ENCODE measurements around the gene LPIN3. TPM values are rescaled to one million over a fixed set of nuclear protein-coding genes. Genes with fewer than 3 reads are reported as not detected.
A peak's percentile ranks its signal among the peaks of the same experiment; 100 is the strongest.

The LPIN3 gene
- total RNA-seq, 1 experiment from 2014 or later, result 3.8 TPM

DNA sequence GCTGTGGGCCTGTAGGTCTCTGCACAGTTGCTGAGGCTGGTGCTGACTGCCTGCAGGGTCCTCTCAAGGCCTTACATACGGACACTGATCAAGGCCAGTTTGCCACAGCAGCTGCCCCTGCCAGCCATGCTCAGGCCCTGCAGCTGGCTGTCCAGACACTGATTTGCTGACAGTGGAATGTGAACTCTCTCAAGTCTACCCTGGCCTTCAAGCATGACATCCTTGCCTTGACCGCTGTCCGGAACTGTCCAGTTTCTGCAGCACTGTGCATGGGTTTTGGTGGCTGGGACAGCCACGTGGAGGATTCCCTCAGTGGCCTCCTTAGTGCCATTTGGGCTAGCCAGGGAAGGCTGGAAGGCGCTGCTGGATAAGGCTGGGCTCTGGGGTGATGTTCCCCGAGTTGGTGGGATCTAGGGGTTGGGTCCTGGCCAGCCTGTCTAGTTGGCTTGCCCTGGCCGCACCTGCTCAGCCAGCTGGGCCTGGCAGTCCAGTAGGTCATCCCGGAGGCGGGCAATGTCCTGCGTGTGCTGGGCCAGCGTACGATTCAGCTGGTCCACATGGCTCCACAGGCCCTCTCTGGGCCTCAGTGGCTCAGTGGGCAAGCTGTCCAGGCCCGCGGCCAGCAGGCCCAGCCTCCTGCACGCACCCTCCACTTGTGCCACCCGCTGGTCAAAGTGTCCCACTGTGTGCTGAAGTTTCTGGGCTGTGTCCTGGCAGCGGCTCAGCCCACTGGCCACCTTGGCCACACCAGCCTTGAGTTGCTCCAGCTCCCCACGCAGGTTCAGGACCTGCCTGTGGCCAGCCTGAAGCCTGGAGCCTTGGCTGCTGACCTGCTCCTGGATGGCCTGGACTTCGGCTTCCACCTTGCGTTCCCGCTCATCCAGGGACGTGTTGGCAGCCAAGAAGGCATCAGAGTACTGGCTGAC lies 20.5 kb downstream of the LPIN3 start:
- no peak overlapping the region for H3T11ph ChIP-seq (ENCODE audit: low read length)
- H3K4me2 ChIP-seq (ENCODE audit: insufficient read depth, insufficient read length, low read length), result no peak overlapping the region
- no peak overlapping the region for H3K18ac ChIP-seq (ENCODE audit: insufficient read length, low read depth, low read length)
- no peaks in the 10 kb centered on the region for H3K4me1 ChIP-seq (ENCODE audit: insufficient read depth, low read length)
- no peak overlapping the region for H2BK20ac ChIP-seq (ENCODE audit: low read depth, low read length, poor library complexity, severe bottlenecking)
- no peak overlapping the region for H3K23ac ChIP-seq (ENCODE audit: insufficient read length, low read depth, low read length)
- no peaks in the 10 kb centered on the region for H4K20me1 ChIP-seq (ENCODE audit: control insufficient read depth, insufficient read depth, insufficient read length)
- TF ChIP-seq, protein P1, sequence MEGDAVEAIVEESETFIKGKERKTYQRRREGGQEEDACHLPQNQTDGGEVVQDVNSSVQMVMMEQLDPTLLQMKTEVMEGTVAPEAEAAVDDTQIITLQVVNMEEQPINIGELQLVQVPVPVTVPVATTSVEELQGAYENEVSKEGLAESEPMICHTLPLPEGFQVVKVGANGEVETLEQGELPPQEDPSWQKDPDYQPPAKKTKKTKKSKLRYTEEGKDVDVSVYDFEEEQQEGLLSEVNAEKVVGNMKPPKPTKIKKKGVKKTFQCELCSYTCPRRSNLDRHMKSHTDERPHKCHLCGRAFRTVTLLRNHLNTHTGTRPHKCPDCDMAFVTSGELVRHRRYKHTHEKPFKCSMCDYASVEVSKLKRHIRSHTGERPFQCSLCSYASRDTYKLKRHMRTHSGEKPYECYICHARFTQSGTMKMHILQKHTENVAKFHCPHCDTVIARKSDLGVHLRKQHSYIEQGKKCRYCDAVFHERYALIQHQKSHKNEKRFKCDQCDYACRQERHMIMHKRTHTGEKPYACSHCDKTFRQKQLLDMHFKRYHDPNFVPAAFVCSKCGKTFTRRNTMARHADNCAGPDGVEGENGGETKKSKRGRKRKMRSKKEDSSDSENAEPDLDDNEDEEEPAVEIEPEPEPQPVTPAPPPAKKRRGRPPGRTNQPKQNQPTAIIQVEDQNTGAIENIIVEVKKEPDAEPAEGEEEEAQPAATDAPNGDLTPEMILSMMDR (conservative IDR thresholded peaks at IDR 0.05), result no peak
- H3K36me3 Mint-ChIP-seq (ENCODE audit: insufficient read depth in 1 of 3, low read depth in 3 of 3), result peaks cover 0 to 4% (median 3%) of the 10 kb centered on the region in 3 experiments; a peak in 3 of 7 replicates
- no peak overlapping the region for H2AFZ ChIP-seq (ENCODE audit: low read length)
- no CpG with 5 or more reads among the region's 22 CpGs for WGBS (ENCODE audit: extremely low coverage, insufficient read length, low lambda C conversion rate)
- H2BK120ac ChIP-seq (ENCODE audit: low read depth, low read length, poor library complexity, severe bottlenecking), result no peak overlapping the region
- no peaks in the 10 kb centered on the region for H3K9me3 Mint-ChIP-seq
- H2BK5ac ChIP-seq (ENCODE audit: insufficient read length, low read length), result no peak overlapping the region
- no peak overlapping the region for H3K4me3 Mint-ChIP-seq
- H3K4ac ChIP-seq (ENCODE audit: low read depth, low read length), result no peak overlapping the region
- H3K79me2 ChIP-seq (ENCODE audit: insufficient read depth, low read length), result no peaks in the 10 kb centered on the region
- H3K23me2 ChIP-seq (ENCODE audit: insufficient read length, low read depth, low read length, poor library complexity, severe bottlenecking), result no peaks in the 10 kb centered on the region
- H3K4me1 Mint-ChIP-seq, result peaks cover 3 to 8% of the 10 kb centered on the region in 2 experiments
- H2BK12ac ChIP-seq (ENCODE audit: insufficient read length, low read depth, low read length), result no peak overlapping the region
- no peaks in the 10 kb centered on the region for H3K9me3 ChIP-seq (ENCODE audit: control insufficient read depth, low read depth, low read length)
- H3K27me3 Mint-ChIP-seq (ENCODE audit: low read depth), result peaks cover 18% of the 10 kb centered on the region
- DNase-seq, result peak; percentile 24
- H4K8ac ChIP-seq (replicated peaks; ENCODE audit: insufficient read length, low read depth, low read length), result no peak overlapping the region
- no peak overlapping the region; the same call in 1 of the 2 replicates for H3K14ac ChIP-seq (ENCODE audit: insufficient read depth, low read length)
- no peak overlapping the region for H4K5ac ChIP-seq (ENCODE audit: insufficient read length, low read depth, low read length)
- peaks cover 5% of the 10 kb centered on the region for H3K27me3 ChIP-seq (ENCODE audit: insufficient read depth, low read length)
- H3K56ac ChIP-seq (ENCODE audit: insufficient read length, low read depth, low read length), result no peak overlapping the region
- H3K9ac ChIP-seq (ENCODE audit: extremely low read depth, insufficient read length, low read length), result no peak overlapping the region
- H3K27ac ChIP-seq (ENCODE audit: insufficient read length, low read depth, low read length), result no peak overlapping the region
- H2AK5ac ChIP-seq (ENCODE audit: insufficient read length, low read length), result no peak overlapping the region
- H3K27ac Mint-ChIP-seq, result no peak overlapping the region
- H4K91ac ChIP-seq (ENCODE audit: insufficient read length, low read depth, low read length), result no peak overlapping the region
- no peak overlapping the region for H2BK15ac ChIP-seq (ENCODE audit: low read depth, low read length)
- H3K79me1 ChIP-seq (ENCODE audit: insufficient read depth, low read depth, low read length, poor library complexity, severe bottlenecking), result no peaks in the 10 kb centered on the region

Data from H9 (cell line).